ENCODE results near the gene TGFBRAP1.

TGFBRAP1 gene

GRCh38 chr2:105329561-105330495 is at the start of gene TGFBRAP1:
TGFBRAP1 (minus strand) TSS chr2:105329735; CDS start chr2:105308301, 21,434 bp downstream.
- DNase-seq, result peak; percentile 57

- DNase-seq, result no peak
Observed at GRCh38 chr2:105378921-105379383, 49.4 kb upstream of the TGFBRAP1 start.

DNA sequence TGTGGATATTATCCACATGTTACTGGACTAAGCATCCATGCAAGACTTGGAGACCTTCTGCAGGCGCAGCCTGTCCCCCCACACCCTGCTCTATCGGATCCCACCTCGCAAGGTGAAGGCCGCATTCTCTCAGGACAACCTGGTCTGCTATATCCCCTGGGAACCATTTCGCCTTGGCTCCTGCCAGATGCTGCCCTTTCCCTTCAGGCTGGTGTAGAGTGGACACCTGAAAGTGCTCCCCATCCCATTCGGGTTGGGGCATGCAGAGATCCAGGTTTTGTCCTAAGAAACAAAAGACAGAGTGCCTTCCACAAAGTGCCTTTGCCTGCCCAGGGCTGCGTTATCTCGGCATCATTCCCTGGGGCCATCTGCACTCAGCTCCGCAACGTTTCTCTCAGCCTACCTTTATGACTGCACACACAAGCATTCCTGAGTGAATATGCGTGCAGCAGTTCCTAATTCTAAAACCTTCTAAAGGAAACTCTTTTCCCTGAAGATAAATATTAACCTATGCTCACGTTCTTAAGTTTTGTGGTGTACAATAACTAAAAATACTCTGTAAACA is 48.8 kb upstream of the TGFBRAP1 start:
- no peak for DNase-seq

GRCh38 chr2:105377871-105378270 is 48.3 kb upstream of the TGFBRAP1 start:
- no peak for DNase-seq

DNA sequence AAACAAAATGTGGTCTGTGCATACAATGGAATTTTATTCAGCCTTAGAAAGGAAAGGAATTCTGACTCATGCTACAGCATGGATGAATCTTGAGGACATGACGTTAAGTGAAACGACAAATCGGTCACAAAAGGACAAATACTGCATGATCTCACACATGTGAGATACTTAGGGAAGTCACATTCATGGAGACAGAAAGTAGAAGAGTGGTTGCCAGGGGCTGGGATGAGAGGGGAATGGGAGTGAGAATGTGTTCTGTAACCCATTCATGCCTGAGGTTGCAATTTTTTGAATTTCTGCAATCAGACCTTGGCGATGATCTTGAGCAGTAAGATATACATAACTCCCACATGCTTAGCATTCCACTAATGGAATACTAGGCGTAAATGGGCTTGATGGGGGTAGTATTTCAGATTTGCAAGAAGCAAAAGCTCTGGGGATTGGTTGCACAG is 47.3 kb upstream of the TGFBRAP1 start:
- DNase-seq, result no peak

DNA sequence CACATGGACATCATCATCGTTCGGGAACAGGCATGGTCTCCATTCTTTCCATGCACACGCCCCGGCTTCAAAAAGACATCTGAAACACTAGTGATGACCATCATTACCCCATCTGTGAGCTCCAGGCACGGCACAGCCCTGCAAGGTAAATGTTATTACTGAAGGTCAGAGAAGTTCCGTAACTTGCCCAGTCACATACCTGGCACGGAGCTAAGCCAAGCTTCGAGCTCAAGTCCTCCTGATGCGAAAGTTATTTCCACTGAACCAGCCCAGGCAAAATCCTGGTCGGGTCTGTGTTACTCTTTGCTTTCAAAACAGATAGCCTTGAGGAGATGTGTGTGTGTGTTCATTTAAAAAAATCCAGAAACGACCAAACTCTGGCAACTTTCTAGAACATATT is 46.5 kb upstream of the TGFBRAP1 start:
- no peak for DNase-seq

- DNase-seq, result no peak
Observed at GRCh38 chr2:105375001-105375561, 45.5 kb upstream of the TGFBRAP1 start.

GRCh38 chr2:105373895-105374401 is 44.4 kb upstream of the TGFBRAP1 start:
- no peak for DNase-seq

- DNase-seq, result no peak
Observed at GRCh38 chr2:105373344-105373781, 43.8 kb upstream of the TGFBRAP1 start.

DNA sequence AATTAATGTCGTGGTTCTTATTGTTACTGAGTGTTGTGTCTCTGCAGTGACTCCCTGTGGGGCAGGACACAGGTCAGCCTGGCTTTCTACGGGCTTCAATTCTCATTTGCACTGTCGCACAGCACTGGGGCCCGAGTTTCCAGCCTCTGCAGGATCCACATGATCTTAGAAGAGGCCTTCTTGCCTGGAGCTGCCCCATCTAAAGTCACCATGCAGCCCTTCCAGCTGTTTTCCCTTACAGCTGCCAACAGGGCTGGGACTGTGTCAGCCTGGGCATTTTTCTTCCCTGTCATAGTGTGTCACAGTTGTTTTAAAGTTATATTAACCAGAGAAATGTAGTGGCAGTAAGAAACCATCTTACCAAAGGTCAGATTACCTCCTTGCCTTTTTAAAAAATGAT is 42.3 kb upstream of the TGFBRAP1 start:
- DNase-seq, result no peak

DNA sequence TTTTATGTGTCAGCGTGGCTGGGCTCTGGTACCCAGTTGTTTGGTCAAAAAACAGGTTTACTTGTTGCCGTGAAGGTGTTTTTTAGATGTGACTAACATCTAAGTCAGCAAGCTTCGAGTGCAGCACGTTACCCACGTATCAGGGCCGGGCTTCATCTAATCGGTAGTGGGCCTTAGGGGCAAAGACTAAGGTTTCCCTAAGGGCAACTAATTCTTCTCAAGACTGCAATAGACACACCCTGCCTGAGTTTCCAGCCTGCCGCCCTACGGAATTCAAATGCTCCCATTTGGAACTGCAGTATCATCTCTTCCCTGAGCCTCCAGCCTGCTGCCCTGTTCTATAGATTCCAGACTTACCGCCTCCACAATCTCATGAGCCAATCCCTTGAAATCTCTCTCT is 41.6 kb upstream of the TGFBRAP1 start:
- DNase-seq, result no peak

- DNase-seq, result peak; percentile 88
Observed at GRCh38 chr2:105369777-105370690, 40.5 kb upstream of the TGFBRAP1 start.

GRCh38 chr2:105368759-105369408 is 39.3 kb upstream of the TGFBRAP1 start:
- DNase-seq, result no peak

- no peak for DNase-seq
Observed at GRCh38 chr2:105365206-105365605, 35.7 kb upstream of the TGFBRAP1 start.

DNA sequence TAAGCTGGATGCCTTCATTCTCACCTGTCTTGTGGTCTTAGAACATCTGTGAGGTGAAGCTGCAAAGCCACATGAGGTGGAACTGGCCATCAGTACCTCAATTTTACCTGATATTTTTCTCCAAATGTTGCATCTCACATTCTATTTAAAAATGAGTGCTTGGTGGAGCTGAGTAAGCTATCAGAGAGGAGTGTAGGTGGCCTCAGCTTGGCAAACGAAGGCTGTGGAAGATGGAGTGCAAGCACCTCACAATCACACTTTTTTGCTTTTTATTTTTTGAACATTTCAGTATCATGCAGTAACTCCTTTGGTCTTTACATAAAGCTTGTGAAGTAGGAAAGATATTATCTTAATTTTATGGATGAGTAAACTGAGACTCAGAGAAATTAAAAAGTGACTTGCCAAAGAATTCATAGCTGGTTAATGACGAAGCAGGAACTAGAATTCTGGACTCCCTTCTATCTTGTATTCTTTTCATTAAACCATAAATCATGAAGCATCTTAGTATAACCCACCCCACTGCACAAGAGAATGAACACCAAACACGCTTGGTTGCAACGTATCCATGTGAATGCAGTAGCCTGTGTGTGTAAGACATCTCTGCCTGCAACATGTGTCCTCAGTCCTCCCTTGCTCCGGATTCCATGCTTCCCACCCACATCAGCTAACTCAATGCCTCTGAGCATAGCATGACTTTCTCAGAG is 35.1 kb upstream of the TGFBRAP1 start:
- DNase-seq, result no peak

GRCh38 chr2:105362862-105363591 is 33.5 kb upstream of the TGFBRAP1 start:
- DNase-seq, result no peak

DNA sequence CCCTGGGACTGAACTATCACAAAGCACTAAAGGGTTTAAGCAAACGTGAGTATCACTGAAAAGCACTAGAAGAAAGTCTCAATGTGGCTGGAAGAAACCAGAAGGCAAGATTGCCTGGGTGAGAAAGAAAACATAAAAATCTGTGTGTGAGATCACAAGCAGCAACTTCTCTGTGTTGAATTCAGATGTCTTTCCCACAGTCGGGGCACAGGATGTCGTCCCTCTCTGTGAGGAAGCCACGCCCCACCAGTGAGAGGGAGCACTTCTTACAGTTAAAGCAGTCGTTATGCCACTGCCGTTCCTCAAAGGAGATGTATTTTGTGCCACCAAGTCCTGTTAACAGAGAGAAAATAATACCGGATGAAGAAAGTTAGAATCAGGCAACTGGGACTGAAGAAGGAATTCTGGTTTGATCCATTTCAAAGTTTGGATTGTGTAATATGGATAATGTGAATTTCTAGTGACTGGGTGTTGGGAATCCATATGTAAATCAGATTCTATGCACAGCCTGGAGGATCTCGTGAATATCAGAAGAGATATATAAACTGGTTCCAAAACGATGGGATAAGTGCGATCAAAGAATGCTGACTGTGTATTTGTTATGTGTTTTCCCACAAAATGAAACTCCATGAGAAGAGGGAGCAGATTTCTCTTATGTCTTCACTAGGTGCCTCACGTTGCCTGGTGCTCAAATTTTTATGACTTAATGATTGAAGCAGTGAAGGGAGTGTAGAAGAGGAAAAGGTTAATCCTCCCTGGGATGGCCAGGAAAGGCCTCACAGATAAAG is 31.8 kb upstream of the TGFBRAP1 start:
- DNase-seq, result peak; percentile 46

- no peak for DNase-seq
Observed at GRCh38 chr2:105358593-105358992, 29.1 kb upstream of the TGFBRAP1 start.

- no peak for DNase-seq
Observed at GRCh38 chr2:105357122-105357521, 27.6 kb upstream of the TGFBRAP1 start.
